Measurements from ENCODE around the gene NCOA5.

The NCOA5 gene

DNA sequence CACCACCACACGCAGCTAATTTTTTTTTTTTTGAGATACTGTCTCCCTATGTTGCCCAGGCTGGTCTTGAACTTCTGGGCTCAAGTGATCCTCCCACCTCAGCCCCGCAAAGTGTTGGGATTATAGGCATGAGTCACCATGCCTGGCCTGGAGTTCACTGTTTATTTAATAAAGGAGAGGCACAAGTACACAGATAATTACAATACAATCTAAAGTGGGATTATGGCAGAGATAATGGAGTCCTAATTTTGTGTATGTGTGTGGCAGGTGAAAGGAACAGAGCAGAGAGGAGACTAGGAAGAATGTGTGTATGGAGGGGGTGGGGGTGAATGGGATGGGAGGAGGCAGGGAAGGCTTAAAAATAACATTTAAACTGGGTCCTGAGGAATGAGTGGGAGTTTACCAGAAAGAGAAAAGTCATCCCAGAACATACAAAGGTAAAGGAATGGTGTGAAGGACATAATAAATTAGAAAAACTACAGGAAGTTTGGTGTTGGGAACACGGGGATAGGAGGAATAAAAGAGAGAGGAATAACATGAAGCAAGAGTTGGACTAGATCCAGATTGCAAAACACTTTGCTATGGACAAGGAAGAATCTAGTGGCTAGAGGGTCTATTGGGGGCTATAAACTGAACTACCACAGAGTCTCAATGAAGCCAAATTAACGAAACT lies 4.4 kb downstream of the NCOA5 start:
- peaks cover 84% of the 10 kb centered on the region for H3K4me1 Mint-ChIP-seq
- peaks cover 3% of the 10 kb centered on the region for H3K36me3 Mint-ChIP-seq
- H3K9me3 Mint-ChIP-seq: no peaks in the 10 kb centered on the region
- H3K27me3 Mint-ChIP-seq: no peaks in the 10 kb centered on the region
- H3K4me3 Mint-ChIP-seq: peak overlapping the region; percentile 20
- H3K27ac Mint-ChIP-seq: no peak overlapping the region

DNA sequence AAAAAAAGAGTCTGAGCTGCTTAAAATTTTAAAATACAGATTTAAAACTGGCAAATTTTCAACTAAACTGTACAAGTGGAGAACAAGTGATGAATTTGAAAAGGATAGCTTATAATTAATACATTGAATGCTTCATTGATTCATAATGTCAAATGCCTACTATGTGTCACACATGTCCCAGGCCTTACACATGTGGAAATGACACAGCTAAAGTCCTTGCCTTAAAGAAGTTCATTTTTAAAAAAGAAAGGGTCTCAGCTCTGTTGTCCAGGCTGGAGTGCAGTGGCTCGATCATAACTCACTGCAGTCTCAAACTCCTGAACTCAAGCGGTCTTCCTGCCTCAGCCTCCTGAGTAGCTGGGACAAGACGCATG lies 5.0 kb downstream of the NCOA5 start:
- Mint-ChIP-seq H3K36me3 (peaks cover 3% of the 10 kb centered on the region), H3K27ac (no peak overlapping the region), H3K27me3 (no peaks in the 10 kb centered on the region), H3K4me3 (no peak overlapping the region), H3K4me1 (peaks cover 79% of the 10 kb centered on the region), H3K9me3 (no peaks in the 10 kb centered on the region)

DNA sequence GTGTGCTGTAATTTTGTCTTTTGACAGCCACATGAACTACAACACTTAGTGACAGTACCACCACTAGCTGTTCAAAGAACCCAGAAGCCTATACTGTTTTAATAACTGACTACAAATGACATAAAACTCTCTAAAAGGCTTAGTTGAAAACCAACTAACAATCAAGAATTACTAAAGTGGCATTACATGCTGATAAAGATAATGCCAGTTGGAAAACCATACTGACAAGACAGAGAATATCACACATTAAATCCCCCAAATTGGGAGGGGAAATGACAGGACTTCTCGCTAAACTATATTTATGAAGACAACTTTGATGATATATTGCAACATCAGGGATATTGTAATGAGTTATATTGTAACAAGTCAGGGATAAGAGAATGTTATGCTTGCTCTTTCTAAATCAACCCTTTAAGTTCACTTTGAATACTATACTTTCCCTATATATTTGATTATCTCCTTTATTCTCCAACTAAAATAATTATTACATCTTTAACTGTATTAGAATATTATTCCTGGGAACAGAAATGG lies 6.2 kb downstream of the NCOA5 start:
- peaks cover 3% of the 10 kb centered on the region for H3K36me3 Mint-ChIP-seq
- peaks cover 86% of the 10 kb centered on the region for H3K4me1 Mint-ChIP-seq

DNA sequence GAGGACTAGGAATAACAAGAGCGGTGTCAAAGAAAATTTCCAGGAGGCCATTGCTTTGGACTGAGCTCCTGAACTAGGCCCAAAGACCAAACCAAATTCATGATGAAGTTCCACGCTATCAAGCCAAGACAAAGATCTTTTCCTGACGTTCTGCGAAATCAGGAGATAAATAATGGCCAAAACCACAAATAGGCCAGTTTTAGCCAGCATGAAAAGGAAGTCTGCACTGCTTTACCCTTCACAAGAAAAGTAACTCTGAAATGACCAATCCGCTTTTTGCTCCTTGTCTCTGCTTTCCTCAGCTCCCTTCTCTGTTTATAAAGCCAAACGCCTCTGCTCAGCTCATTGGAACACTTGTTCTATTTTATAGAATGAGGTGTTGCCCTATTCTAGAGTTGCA lies 6.7 kb downstream of the NCOA5 start:
- H3K4me1 Mint-ChIP-seq: peaks cover 81% of the 10 kb centered on the region
- no peaks in the 10 kb centered on the region for H3K27me3 Mint-ChIP-seq
- H3K36me3 Mint-ChIP-seq: peaks cover 3% of the 10 kb centered on the region
- no peak overlapping the region for H3K4me3 Mint-ChIP-seq
- H3K27ac Mint-ChIP-seq: no peak overlapping the region
- H3K9me3 Mint-ChIP-seq: no peaks in the 10 kb centered on the region

More for the DNA sequence above, 6.2 kb downstream of the NCOA5 start:
- no peaks in the 10 kb centered on the region for H3K9me3 Mint-ChIP-seq
- no peak overlapping the region for H3K4me3 Mint-ChIP-seq
- H3K27me3 Mint-ChIP-seq: no peaks in the 10 kb centered on the region
- H3K27ac Mint-ChIP-seq: no peak overlapping the region

DNA sequence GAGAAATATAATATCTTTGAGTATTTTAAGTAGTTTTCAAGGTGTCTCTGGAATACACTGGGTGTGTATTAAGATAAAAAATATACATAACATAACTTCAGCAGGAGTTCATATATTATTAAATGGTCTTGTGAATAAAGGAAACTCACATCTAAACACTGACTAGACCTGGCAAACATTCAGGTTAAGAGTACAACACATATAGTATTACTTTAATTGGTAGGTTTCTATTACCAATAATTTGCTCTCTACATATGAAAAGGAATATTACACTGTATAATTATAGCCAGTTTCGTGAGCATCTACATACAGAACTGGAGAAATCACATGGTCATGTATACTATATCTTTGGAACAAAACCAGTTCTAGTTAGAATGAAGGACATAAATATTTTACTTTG lies 8.7 kb downstream of the NCOA5 start:
- Mint-ChIP-seq H3K27me3 (no peaks in the 10 kb centered on the region), H3K4me1 (peaks cover 61% of the 10 kb centered on the region), H3K27ac (no peak overlapping the region), H3K9me3 (no peaks in the 10 kb centered on the region), H3K4me3 (no peak overlapping the region), H3K36me3 (no peaks in the 10 kb centered on the region)

DNA sequence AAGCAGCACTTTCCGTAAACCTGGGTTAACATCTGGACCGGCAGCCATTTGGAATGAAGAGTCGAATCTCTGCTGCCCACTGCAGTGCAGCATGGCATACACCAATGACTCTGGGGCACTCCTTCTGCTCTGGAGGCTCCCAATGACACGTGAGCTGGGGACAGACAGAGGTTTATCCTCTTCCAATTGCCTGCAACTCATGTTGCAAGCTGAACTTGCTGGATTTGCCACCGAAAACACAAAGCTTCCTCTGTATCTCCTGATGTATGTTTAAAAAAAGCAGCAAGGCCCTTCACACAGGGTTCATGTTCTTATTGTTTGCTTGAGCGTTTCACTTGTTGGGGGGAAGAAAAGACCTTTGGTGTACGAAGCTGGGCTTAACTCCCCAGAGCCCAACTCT lies 10.8 kb downstream of the NCOA5 start:
- H3K9me3 Mint-ChIP-seq: no peaks in the 10 kb centered on the region
- no peak overlapping the region for H3K27ac Mint-ChIP-seq
- H3K36me3 Mint-ChIP-seq: peaks cover 7% of the 10 kb centered on the region
- H3K4me1 Mint-ChIP-seq: peaks cover 48% of the 10 kb centered on the region
- H3K27me3 Mint-ChIP-seq: no peaks in the 10 kb centered on the region
- H3K4me3 Mint-ChIP-seq: no peak overlapping the region

DNA sequence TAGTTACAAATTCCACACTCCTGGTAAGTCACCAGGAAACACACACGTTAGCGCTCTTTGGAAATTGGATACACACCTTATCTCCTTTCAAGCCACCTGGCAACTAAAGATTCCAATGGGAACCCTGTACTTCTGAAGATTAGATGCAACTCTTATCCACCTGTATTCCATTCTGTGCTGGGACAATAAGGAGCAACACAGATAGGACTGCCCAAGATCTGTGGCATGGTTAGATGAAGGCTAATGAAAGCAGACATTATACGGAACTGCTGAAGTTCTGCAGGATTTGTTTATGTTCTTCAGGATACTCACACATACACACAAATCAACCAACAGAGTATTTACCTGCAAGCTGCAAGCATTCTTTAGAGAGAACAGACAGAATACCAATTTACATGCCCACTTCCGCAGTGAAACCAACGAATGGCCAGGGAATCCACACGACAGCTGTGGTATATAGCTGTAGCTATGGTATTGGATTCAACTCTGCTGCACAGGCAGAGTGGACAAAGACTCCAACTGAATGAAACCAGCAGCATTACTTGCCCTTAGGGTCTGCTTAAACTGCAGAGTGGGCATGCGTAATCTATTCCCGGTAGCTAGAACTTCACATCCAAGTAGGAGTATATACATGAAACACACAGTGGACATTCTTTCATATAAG lies 12.0 kb downstream of the NCOA5 start:
- Mint-ChIP-seq H3K36me3 (peaks cover 7% of the 10 kb centered on the region), H3K27me3 (no peaks in the 10 kb centered on the region), H3K27ac (no peak overlapping the region), H3K9me3 (no peaks in the 10 kb centered on the region), H3K4me3 (no peak overlapping the region), H3K4me1 (peaks cover 40% of the 10 kb centered on the region)

DNA sequence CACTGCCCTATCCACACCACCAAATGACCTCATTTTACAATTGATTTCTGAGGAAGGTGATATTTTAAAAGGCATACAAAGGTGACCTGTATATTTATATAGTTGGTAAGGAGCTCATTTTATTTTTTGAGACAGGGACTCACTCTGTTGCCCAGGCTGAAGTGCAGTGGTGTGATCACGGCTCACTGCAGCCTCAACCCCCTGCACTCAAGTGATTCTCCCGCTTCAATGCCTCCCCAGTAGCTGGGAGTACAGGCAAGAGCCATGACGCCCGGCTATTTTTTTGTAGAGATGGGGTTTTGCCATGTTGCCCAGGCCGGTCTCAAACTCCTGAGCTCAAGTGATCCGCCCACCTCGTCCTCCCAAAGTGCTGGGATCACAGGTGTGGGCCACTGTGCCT lies 13.0 kb downstream of the NCOA5 start:
- H3K9me3 Mint-ChIP-seq: no peaks in the 10 kb centered on the region
- H3K4me1 Mint-ChIP-seq: peaks cover 30% of the 10 kb centered on the region
- H3K27me3 Mint-ChIP-seq: no peaks in the 10 kb centered on the region
- H3K4me3 Mint-ChIP-seq: no peak overlapping the region
- H3K36me3 Mint-ChIP-seq: peaks cover 7% of the 10 kb centered on the region
- H3K27ac Mint-ChIP-seq: no peak overlapping the region

DNA sequence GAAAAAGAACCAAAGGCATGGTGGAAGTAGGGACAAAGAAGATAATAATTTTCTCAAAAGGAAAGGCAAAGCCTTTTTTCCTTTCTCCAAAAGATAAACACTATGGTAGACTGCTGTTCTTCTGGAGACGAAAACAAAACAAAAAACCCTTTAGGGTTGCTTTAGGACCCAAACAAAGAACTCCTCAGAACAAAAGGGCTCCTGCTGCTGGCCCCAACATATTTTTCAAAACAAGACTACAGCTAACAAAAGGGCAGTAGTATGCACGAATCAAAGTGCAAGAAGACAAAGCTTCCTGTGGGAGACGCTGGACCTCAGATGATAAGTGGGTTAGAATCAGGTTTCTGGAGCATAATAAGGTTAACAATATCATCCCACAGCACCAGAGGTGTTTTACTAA lies 15.8 kb downstream of the NCOA5 start:
- H3K4me1 Mint-ChIP-seq: peaks cover 13% of the 10 kb centered on the region
- H3K9me3 Mint-ChIP-seq: no peaks in the 10 kb centered on the region
- H3K27ac Mint-ChIP-seq: no peak overlapping the region
- H3K4me3 Mint-ChIP-seq: no peak overlapping the region
- no peaks in the 10 kb centered on the region for H3K27me3 Mint-ChIP-seq
- peaks cover 14% of the 10 kb centered on the region for H3K36me3 Mint-ChIP-seq

DNA sequence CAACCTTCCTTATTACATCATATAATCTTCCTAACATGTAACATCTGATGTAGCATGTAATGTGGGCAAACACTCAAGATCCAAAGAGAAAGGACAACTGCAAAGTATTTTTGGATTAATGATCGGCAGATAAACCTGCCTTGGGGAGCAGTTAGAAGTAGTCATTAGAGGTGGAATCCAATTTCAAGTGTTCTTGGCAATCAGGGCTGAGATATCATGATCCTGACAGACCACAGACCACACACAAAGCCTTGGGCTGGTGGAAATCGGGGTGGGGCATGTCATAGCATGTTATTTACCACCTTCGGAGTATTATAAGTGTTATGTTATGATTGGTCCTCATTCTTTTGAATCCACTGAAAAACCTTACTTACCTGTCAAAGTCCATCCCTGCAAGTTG lies 16.3 kb downstream of the NCOA5 start:
- Mint-ChIP-seq H3K9me3 (no peaks in the 10 kb centered on the region), H3K4me3 (no peak overlapping the region), H3K36me3 (peaks cover 17% of the 10 kb centered on the region), H3K27me3 (no peaks in the 10 kb centered on the region), H3K4me1 (peaks cover 12% of the 10 kb centered on the region), H3K27ac (peak overlapping the region; percentile 33)

DNA sequence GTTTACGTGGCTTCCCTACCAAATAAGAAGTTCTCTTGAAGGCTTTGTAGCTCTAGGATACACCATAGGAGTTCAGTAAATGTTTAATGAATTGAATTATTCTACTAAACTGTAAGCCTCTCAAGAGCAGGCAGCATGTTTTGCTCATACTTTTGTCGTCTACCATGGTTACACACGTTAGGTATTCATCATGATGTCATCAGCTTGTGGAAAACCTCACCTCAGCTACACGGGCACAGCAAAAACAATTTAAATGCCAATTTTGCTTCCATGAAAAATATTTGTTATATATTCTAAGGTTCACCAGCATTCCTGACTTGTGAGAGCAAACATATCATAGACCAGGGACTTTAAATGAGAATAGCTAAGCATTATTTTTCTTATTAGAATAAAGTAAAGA lies 16.7 kb downstream of the NCOA5 start:
- no peaks in the 10 kb centered on the region for H3K27me3 Mint-ChIP-seq
- H3K27ac Mint-ChIP-seq: peak overlapping the region; percentile 33
- no peak overlapping the region for H3K4me3 Mint-ChIP-seq
- peaks cover 21% of the 10 kb centered on the region for H3K36me3 Mint-ChIP-seq
- H3K4me1 Mint-ChIP-seq: peaks cover 12% of the 10 kb centered on the region
- H3K9me3 Mint-ChIP-seq: no peaks in the 10 kb centered on the region

DNA sequence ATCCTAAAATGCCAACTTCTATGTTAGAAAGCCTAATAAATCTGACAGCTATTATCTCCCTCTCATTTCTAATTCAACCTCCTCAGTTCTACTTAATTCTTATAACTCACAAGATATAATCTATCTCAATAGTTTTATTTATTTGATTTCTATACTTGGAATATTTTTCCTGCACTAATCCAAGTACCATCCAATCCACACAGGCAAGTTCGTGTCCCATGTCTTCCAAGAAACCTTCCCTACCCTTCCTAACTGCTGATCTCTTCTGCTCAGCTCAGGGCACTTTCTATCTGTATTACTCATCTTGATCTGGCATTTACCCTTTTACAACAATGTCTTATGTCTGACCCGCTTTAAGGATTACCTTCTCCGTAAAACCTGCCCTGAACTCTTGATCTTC lies 18.2 kb downstream of the NCOA5 start:
- peaks cover 22% of the 10 kb centered on the region for H3K36me3 Mint-ChIP-seq
- H3K27me3 Mint-ChIP-seq: no peaks in the 10 kb centered on the region
- no peaks in the 10 kb centered on the region for H3K9me3 Mint-ChIP-seq
- no peak overlapping the region for H3K4me3 Mint-ChIP-seq
- H3K27ac Mint-ChIP-seq: no peak overlapping the region
- H3K4me1 Mint-ChIP-seq: peaks cover 12% of the 10 kb centered on the region

DNA sequence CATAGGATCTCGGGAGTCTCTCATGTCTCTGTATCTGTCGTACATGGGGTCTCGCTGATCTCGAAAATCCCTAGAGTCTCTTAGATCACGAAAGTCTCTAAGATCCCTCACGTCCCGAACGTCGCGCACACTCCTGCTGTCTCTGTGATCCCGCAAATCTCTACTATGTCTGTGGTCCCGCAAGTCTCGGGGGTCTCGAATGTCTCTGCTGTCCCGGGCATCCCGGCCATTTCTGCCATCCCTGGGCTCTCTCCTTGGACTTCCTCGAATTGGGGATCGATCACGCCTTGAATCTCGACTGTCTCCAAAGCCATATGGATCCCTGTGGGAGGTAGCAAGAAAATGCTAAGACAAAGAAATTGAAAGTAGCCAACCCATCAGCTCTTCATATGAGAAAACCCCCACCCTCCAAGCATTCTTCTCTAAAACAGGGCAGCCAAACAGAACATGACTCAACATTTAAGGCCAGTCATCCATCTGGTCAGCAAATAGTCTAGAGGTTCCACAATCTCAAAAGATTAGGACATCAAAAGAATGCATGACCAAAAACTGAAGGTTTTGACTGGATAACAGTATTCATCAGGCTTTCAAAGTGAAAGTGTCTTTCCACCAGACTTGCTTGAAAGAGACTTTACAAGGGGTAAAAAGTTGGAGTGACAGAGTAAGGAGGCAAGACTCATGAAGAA lies 19.4 kb downstream of the NCOA5 start:
- Mint-ChIP-seq H3K4me1 (peaks cover 12% of the 10 kb centered on the region), H3K27ac (no peak overlapping the region), H3K27me3 (no peaks in the 10 kb centered on the region), H3K9me3 (no peaks in the 10 kb centered on the region), H3K4me3 (no peak overlapping the region), H3K36me3 (peaks cover 28% of the 10 kb centered on the region)

DNA sequence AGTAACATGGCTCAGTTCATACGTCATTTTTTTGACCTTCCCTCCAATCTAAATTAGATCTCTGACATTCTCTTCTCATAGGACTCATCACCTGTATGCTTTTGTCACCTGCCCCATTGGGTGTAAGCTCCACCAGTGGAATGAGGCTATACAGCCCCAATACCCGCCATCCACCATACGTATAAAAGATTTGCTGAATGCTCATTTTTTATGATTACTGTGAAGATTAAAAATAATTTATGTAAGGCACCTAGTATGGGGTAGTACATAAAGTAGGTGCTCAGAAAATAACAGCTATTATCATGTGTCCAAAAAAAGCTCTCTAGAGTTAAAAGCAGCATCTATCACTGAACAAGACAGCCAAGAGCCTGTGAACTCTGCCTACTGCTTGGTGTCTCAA lies 24.1 kb downstream of the NCOA5 start:
- no peaks in the 10 kb centered on the region for H3K9me3 Mint-ChIP-seq
- H3K27me3 Mint-ChIP-seq: no peaks in the 10 kb centered on the region
- peaks cover 59% of the 10 kb centered on the region for H3K36me3 Mint-ChIP-seq
- no peak overlapping the region for H3K4me3 Mint-ChIP-seq
- H3K4me1 Mint-ChIP-seq: peaks cover 40% of the 10 kb centered on the region
- H3K27ac Mint-ChIP-seq: no peak overlapping the region

DNA sequence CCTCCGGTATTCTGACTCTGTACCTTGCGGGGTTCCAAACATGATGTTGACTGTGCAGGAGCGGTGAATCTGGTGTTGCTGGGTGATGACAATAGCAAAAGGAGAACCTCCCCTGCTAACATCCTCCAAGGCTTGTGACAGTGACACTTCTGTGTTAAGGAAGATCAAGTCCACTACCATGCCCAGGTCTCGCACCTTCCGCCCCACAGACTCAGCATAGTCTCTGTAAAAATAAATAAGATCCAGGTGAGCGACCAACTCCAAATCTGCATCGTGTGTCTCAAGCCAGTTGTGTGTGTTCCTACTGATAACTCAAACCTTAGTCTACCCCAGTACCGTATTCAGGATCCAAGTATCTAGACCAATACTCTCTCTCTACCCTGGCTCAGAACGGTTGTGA lies 24.8 kb downstream of the NCOA5 start:
- H3K4me3 Mint-ChIP-seq: no peak overlapping the region
- H3K27ac Mint-ChIP-seq: no peak overlapping the region
- H3K9me3 Mint-ChIP-seq: no peaks in the 10 kb centered on the region
- peaks cover 47% of the 10 kb centered on the region for H3K4me1 Mint-ChIP-seq
- peaks cover under 1% of the 10 kb centered on the region for H3K27me3 Mint-ChIP-seq
- peaks cover 65% of the 10 kb centered on the region for H3K36me3 Mint-ChIP-seq

DNA sequence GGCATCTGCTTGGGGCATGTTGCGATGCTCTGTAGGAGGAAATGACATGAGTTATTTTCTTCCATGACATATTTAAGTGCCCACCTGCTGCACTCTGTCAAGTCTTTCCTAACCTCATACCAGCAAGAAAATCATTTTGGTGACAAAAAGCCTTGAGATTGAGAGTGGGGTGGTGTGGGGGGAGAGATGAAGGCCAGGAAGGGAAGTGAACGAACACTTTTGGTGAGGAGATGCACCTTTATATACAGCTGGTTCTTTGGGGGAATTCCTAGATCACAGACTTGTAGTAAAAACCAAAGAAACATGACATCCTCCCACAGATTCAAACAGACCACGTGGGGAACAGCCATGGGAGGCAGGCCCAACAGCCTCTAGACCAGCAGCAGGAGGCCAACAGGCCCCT lies 26.1 kb downstream of the NCOA5 start:
- H3K36me3 Mint-ChIP-seq: peaks cover 60% of the 10 kb centered on the region
- peaks cover 60% of the 10 kb centered on the region for H3K4me1 Mint-ChIP-seq
- peaks cover 6% of the 10 kb centered on the region for H3K27me3 Mint-ChIP-seq
- H3K9me3 Mint-ChIP-seq: no peaks in the 10 kb centered on the region
- H3K27ac Mint-ChIP-seq: no peak overlapping the region
- no peak overlapping the region for H3K4me3 Mint-ChIP-seq
